Stimulated activated CD4-positive, alpha-beta T cell treated with anti-CD3 and anti-CD28 coated beads, Interleukin-2, amount 100 ng/mL, for 24 hours (primary cell): ENCODE measurements around the gene LTBR.

ENCODE experiments used
- DNase-seq, 2 donors: peaks; one replicate each; pipeline ENCODE4 v3.0.0-alpha.2; 2020

LTBR gene

DNA sequence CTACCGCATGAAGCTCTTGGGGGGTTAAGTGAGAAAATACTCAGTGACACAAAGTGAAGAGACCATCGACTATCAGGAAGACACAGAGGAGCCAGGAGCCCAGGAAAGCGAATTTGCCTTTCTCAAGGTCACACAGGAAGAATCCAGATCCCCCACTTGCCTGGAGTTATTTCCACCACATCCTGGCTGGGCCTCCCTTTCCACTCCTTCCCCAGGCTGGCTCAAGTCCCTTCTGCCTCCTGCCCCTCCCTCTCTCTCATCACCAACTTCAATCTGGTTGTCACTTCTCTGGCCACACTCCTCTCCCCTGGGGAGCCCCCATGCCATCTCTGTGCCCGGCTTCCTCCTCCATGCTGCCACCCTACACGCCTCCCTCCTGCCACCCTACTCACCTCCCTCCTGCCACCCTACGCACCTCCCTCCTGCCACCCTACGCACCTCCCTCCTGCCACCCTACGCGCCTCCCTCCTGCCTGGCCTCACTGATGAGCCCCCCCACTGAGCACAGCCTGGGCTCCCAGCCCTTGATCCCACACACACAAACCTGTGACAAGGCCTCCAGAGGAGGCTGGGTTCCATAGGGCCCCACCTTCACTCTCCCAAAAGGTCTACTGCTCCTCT lies 14.9 kb upstream of the LTBR start:
- DNase-seq: no peak

GRCh38 chr12:6369916-6370575 lies 13.9 kb upstream of the LTBR start:
- DNase-seq: no peak

GRCh38 chr12:6370576-6370935 lies 13.4 kb upstream of the LTBR start:
- DNase-seq: no peak

GRCh38 chr12:6370994-6371754 lies 12.8 kb upstream of the LTBR start:
- no peak for DNase-seq

GRCh38 chr12:6372403-6373003 lies 11.5 kb upstream of the LTBR start:
- no peak for DNase-seq

DNA sequence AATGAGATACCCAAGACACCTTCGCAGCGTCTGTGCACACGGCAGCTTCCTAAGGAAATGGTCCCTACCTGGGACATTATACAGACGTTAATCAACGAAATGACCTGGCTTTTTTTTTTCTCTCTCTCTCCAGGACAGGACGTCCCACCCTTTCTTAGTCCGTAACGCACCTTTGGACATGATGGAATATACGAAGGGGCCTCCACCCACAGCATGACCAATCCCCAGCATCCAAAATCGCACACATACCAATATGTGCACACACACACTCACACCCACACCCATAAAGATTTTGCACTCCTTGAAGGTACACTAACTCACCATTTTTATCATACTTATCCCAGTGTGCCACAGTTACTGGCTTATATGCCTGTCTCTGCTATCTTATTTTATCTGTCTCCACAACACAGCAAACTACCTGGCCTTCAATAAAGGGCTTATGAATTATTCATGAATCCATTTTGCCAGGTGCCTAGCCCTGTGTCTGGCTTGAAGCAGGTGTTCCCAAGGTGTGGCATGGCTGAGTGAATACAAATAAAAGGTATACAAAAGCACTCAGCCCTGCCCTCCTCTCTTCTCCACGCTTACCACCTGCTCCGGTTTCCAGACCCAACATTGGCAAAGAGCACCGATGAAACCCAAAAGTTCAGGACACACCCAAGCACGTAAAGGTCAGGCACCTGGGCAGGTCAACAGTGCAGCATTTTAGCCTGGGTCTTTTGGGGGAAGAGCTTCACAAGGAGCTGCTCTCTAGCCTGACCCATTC lies 10.8 kb upstream of the LTBR start:
- no peak for DNase-seq

DNA sequence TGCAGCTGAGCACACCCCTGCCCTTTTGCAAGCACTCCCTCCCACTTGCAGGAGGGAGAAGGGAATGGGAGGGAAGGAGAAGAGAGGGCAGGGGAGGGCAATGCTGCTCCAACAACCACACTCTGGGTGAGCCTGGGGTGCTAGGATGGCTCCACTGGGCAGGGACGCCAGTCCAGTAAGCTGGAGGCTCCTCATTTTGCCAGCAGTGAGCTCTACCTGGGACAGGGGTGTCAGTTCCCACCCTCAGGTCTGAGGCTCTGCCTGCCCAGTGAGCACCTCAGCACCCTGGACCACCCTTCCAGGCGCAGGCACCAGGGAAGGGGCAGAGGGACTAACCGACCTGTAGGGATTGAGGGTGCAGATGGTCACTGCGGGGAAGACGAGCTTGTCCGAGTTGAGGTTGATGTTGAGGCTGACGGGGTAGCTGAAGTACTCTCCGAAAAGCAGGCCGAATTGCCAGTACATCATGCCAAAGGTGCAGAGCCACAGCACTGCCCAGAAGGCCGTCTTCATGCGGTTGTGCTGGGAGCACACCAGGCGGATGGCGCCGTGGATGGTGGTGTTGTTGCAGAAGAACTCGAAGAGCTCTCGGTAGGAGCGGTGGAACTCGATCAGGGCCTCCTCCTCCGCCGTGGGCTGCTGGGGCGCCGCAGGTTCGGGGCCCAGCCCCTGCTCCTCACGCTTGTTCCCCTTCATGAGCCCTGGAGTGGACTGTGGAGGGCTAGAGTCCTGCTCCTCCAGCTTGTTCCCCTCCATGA lies 9.8 kb upstream of the LTBR start:
- DNase-seq: no peak

DNA sequence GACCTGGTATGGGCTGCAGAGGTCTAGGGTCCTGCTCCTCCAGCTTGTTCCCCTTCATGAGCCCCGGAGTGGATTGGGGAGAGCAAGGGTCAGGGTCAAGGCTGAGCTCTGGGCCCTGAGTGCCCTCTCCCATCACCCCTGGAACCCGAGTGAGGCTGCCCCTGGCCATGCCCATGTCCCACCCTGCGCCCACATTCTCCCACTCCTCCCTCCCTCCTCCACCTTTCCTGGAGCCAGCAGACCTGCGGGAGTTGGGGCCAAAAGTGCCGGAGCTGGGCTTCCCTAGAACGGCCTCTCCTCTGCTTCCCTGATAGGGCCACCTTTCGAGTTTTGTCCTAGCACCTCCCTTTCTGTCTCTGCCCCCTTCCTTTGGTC lies 9.2 kb upstream of the LTBR start:
- DNase-seq: no peak

- DNase-seq: no peak
Observed at GRCh38 chr12:6375269-6376078, 8.5 kb upstream of the LTBR start, which contains the start of gene SCNN1A. SCNN1A (minus strand) TSS chr12:6375563; CDS start chr12:6374783, 780 bp downstream.

DNA sequence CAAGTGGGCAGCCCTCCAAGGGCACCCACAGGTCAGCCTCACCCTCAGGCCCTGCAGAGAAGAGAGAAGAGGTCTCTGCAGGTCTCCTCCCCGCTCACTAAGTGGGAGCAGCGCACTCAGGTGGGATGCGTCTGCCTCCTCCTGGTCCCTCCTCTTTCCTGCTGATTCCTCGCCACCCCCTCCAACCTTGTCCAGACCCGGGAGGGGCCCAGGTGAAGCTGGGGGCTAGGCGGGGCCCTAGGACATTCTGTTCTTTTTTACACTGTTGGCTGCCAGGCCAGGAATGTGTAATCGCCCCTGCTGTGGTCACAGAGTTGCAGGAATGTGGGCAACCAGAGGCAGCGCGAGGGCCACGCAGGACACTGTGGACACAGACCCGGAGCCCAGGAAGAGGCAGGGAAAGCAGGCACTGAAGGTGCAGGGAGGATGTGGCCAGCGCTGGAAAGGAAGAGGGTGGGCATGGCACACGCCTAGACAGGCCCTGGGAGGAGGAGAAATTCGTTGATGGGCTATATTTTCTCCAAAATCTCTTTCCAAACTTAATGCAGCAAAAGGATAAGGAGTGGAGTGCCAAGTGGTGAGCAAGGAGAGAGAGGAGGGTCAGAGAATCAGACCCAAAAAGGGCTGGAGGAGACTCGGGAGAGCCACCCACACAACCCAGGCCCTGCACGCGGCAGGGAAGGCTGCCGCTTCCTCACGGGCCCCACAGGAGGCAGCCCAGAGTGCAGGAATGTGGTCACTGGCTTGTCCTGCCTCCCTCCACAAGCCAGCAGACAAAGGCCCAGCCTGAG lies 7.7 kb upstream of the LTBR start:
- DNase-seq: no peak

- DNase-seq: no peak
Observed at GRCh38 chr12:6376870-6377666, 6.9 kb upstream of the LTBR start.

DNA sequence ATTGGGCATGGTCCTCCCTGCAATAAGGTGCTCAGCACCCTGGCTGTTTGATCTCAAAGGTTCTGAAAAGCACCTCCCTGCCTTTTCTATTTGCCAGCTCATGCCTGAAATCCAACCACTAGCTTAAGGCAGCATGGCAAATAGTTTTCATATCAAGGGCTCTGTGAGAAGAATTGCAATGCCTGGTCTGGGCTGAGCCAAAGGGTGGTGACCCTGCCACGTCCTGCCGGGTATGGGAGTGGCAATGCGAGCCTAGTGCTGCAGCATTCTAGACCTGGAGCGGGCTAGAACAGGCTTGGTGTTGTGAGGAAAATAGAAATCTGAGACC lies 6.3 kb upstream of the LTBR start:
- no peak for DNase-seq

DNA sequence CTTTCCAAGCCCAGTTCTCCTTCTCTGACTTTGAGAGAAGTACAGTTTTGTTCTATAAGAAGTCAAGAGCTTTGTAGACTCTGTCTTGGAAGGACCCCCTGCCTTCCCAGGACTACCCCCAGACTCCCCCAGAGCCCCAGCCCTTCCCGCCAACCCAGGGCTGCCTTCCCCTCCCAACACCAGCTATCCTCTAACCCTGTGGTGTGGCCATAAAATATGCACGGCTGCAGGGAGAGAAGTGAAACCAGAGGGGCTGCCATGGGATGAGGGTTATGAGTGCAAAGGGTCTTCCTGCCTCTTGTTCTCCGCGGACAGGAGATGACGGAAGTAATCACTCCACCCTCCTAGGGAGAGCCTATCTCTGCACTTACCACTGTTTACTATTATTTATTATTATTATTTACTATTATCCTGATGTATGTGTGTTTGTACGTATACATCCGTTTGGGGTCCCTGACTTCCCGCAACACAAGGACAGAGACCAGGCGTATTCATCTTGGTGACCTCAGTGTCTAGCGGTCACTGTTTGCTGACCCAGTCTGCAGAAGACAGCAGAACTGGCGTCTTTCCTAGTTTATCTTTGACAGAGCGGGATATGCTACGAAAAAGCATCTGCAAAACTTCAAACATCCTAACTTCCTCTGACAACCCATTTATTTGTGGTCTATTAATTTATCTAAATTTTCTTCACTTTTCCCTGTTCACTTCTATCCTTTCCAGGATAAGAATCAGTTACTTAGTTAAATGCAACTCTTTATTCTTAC lies 5.1 kb upstream of the LTBR start:
- no peak for DNase-seq

- no peak for DNase-seq
Observed at GRCh38 chr12:6380141-6381121, 3.5 kb upstream of the LTBR start.

DNA sequence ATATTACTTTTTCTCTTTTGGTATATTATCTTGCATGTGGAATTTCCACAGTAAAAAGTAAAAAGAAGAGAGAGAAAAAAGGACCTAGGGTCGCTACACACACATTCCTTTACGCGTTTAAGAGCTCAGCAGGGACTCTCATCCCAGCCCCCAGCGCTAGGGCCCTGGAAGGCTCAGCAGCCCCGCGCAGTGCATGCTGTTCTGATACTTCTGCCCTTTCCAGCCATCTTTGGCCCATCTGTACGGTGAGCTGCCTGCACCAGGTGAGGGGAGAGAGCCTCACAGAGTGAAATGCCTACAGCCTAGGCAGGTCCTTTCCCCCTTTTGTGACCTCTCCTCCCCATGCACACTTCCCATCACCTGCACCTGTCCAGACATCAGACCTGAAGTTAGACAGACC lies 1.6 kb upstream of the LTBR start:
- no peak for DNase-seq

DNA sequence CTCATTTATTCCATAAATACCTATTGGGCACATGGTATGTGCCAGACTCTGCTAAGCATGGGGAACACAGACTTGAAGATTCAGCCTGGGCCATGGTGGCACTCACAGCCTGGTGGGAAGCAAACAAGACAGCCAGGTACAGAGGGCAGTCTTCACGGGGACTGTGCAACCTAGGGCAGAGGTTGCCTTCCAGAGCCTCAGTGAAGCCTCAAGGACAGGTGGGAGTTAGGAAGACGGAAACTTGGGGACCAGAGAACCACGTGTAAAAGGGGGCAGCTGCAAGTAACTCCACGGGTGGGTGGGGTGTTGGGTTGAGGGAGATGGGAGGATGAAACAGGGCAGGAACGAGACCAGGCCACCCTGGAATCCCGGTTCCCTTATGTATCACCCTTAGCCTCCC lies 980 bp upstream of the LTBR start:
- no peak for DNase-seq

GRCh38 chr12:6384499-6385436 lies 806 bp downstream of the LTBR start:
- DNase-seq: no peak
